DMS53 treated with DMSO at 0.1 percent for 48 hours (cell line): ENCODE data around the gene CPNE2.

Source experiments
- DNase-seq: peaks from one replicate; lab custom pipeline; 2025; ENCODE audit not compliant: unreplicated experiment; lab: John Stamatoyannopoulos, UW

CPNE2 gene

DNA sequence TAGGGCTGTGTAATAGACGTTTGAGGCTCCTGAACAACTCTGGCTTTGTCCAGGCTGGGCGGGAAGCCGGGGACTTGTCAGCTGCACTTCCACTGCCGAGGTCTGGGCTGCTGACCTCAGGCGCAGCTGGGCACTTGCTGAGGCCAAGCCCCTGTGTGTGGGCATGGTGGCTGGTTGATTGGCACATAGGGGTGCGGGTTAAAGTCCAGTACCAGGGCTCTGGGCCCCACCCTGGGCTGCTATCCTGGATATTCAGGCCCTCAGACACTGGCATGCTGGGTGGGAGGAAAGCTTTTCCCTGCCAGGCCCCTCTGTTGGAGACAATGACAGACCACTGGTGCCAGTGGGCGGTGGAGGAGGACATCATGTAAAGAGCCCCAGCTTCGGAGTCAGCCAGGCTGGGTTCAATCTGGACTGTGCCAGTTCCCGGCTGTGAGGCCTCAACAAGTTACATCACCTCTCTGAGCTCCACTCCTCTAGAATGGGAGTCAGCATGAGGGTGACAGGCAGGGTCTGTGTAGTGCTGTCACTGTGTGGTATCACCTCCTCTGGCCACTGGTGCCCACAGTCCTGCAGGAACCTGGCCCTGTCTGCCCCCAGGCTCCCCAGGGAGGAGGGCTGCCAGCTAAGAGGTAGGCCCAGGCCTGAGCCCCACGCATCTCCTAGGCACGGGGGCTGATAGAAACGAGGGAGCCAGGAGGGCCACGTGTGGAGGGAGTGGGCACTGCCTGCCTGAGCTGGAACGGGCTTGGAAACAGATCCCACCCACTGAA, 51.0 kb downstream of the CPNE2 start:
- no peak for DNase-seq

DNA sequence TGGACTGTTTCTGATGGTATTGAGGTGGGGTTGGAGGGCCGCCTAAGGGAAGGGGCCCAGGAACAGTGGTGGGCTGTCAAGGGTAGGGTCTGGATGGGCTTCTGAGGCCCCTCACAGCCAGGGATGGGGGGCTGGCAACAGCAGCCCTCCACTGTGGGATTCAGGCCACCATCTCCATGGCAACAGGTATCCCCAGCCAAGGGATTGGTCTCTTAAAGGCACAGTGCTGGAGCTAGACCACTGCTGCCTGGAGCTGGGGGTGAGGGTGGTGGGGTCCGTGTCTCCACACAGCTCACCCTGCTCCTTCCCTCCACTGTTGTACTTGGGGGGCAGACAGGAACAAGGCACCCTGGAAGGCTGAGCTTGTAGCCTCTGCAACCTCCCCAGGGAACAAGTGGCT, 51.6 kb downstream of the CPNE2 start:
- DNase-seq = no peak

DNA sequence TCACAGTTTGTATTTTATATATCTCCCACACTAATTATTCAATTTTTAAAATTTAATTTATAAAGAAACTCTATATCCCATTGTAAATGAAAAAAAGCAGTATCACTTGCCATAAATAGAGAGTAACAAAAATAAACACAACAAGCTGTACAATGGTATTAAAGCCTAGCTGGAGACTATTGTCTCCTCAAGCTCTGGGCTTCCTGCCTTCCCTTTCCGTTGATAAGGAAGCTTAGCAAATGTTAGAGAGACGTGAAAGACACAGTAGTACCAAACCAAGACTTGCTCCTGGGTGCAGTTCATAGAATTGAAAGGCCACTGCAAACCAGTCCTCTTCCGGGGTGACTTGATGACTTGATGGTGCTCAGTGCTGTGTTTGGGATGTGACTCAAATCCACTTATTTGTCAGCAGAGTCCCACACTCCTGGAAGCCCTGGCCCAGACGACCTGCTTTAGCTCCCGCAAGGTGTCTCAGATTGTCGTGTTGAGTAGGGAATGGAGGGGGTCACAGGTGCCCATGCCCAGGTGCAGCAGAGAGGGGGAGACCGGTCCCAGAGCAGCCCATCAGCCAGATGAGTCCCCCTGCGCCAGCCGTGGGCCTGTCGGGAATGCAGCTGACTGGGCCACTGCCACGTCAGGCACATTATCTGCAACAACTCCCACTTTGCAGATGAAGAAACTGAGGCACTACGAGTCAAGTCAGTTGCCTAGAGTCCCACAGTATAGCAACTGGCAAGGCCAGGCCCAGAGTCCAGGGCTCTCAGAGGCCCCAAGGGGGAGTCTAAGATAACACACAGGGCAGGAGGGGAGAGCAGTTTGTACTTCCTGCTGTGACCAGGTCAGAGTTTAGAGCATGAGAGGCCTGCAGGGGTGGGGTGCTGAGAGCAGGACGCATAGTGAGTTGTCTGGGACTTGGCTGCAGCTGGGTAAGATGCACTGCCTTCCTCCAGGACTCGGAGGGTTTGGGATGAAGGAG, 53.0 kb downstream of the CPNE2 start:
- DNase-seq = no peak

DNA sequence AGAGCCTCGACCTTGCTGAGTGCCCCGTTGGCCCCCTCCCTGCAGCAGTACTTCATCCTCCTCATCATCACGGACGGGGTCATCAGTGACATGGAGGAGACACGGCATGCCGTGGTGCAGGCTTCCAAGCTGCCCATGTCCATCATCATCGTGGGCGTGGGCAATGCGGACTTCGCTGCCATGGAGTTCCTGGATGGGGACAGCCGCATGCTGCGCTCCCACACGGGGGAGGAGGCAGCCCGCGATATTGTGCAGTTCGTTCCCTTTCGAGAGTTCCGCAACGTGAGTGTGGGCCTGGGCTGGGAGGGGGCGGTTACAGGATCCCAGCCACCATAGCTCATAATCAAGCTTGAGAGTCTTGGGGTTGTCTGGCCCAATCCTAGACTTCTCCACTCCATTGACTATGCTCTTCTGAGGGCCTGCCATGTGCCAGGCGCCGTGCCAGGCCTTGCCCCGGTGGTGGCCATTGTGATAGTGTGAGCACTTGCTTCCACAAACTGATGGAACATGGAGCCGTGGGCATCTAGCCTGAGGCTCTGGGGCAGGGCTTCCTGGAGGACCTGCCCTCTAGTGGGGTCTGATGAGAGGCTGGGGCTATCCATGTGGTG, 53.8 kb downstream of the CPNE2 start:
- DNase-seq = no peak

DNA sequence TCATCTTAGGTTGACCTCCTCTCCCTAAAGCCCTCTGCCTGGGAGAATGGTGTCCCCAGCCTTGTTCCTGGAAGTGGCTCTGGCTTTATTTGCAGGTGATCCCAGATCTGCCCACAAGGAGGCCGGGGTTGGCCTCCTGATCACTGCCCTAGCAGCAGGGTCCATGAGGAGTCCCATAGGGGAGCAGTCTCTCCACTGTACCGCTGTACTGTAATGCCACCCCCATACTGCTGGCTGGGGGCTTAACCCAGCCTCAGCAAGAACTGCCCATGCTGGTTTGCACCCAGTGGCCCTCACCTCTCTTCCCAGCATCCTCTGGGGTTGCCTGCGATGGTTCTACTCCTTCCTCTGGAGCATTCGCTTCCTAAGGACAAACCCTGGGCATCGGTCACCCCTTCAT, 54.4 kb downstream of the CPNE2 start:
- DNase-seq = no peak

DNA sequence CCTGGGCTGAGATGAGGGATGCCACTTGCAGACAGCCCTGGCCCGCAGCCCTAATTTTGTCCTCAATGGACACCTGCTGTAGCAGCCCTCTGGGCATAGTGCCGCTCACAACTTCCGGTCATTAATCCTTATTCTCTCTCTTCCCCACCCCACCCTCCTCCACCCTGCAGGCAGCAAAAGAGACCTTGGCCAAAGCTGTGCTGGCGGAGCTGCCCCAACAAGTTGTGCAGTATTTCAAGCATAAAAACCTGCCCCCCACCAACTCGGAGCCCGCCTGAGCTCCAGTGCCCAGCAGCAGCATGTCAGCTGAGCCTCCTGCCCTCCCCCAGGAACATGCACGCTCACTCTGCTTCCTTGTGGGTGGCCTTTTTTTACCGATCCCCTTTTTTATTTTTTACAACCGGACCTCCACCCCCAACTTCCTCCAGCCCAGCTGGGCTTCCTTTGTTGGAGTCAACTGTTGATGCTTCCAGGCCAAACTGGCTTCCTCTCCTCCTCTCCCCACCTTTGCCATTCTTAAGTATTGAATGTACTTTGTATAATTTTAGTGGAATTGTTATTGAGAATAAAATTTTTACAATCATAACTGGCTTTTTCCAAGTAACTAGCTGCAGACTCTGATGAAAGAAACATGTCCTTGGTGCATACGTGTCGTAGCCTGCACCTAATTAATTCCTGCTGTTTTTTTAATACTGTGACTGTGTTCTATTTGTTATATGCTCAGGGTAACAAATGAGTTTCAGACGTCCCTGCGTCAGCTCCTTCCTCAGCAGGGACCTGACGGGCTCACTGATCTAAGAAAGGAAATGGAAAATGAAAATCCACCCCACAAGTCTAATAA, 55.2 kb downstream of the CPNE2 start:
- DNase-seq = no peak

DNA sequence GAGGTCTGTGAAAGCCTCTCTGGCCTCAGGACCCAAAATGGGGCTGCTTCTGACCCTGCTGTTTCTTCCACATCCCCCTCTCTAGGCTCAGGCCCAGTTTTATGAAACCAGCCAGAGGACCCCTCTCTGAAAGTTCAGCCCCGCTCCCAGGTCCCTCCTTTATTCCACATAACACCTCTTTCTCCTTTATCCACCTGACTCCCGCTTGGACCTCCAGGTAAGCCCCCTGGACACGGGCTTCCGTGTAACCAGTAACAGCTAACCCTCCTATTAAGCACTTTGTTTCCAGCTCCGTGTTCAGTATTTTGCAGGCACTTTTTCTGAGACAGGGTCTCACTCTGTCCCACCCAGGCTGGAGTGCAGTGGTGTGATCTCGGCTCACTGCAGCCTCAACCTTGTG, 56.1 kb downstream of the CPNE2 start:
- DNase-seq = no peak

DNA sequence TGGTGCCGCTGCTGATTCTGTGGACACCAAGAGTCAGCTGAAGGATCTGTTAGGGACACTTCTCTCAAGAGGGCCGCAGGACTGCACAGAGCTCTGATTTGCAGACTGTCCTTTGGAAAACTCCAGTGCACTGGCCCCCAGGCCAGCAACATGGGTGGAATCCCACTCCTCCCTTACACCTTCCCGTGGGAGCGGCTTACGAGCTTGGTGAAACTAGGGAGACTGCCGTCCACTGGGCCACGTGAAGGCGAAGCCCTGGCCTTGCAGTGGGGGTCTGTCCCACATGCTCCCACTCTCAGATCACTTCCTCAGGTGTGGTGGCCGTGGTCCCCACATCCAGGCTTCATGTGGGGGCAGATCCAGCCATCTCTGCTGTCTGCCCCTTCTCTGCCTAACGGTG, 57.0 kb downstream of the CPNE2 start:
- DNase-seq = no peak

DNA sequence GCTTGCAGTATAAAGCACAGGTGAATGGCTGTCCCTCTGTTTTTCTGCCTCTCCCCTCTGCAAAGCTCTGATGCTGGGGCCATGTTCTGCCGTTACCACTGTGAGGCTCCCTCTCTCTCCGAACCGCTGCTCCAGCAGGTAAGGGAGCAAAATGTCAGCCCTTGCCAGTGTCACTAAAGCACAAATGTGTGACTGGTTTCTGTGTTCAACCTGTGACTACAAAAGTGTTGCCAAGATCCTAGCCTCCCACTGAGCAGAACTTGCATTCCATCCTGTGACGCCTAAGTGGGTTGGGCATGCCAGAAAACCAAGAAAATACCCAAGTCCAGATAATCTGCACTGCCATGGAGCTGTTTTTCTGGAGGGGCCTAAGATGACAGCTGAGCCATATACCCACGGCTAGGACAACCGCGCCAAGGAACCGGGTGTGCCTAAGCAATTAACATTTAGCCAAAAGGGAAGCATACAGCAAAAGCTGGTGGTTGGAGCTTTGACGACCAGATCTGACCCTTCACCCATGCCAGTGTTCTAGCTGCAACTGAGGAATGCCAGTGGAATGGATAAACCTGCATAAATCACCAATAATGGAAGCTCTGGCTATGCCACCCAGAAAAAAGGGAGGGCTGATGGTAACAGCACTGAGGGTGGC, 58.4 kb downstream of the CPNE2 start:
- DNase-seq = no peak

DNA sequence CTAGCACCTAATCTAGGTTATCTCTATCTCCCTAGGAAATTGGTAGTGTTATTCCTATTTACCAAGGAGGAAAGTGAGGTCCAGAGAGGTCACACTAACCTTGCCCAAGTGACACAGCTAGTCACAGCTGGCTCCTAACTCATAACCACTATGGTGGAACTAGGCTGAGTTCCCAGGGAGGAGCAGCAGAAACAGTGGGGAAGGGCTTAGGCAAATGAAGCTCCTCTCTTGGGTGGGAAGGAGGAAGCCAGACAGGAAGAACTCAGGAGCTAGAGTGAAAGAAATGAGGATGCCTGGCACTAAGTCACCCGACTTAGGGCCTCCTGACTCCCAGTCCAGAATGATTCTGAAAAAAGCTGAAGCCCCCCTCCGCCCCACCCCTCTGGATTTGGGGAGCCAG, 59.0 kb downstream of the CPNE2 start:
- DNase-seq = no peak

DNA sequence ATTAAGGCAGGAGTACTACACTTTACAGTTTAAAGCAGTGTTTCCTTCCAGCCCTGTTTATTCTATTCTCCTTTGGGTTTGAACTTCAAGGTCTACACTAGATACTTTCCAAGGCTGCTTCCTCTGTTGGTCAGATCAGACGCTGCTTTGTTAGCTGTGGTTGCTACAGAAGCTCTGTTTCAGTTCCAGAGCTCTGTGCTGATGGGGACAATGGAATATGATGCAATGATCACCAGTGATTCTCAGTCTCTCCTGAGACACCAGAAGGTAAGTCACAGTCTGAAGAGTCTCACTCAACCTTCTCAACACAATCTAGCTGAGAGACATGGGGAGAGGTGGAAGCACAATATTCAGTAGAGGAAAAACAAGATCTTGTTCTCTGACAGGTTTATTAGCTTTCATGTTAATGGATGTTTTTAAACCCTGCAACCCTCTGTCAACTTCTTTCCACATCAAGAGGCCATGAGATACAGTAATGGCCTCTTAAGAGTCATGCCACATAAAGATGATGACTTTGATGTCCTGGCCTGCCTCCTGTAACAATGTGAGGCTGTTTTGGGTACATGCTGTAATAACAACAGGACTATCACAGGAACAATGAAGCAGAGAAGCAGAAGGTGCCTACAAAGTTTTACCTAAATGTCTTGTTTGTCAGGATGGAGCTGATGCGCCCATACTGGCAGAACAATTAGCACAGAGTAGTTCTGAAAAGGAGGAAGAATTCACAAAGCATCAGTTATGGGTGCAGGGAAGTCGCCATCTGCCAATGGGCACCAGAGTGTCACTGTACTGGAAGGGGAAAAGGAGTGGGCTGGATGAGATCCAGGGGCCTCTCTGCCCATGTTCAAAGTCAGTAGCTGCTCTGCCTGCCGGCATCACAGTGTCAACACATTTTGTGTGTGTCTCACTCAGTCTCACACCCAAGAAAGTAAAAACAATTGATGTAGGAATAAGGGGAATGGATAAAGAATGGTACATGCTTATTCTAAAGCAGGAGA, 60.0 kb downstream of the CPNE2 start:
- no peak for DNase-seq

DNA sequence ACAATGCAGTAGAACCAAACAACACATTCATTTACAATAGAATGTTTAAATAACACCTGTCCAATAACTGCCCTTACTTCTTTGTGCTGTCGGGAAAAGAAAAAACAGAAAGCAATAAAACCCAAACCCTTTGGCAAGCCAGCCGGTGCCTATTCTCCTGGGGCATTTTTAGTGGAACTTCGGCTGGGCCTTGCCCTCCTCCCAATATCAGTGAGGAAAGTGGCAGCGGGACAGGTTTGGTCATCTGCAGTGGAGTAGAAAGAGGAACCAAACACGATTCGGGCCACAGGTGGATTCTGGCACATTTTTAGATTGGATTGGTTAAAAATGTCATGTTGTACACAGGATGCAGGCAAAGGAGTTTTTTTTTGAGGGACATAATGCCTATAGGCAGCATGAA, 61.5 kb downstream of the CPNE2 start:
- no peak for DNase-seq

DNA sequence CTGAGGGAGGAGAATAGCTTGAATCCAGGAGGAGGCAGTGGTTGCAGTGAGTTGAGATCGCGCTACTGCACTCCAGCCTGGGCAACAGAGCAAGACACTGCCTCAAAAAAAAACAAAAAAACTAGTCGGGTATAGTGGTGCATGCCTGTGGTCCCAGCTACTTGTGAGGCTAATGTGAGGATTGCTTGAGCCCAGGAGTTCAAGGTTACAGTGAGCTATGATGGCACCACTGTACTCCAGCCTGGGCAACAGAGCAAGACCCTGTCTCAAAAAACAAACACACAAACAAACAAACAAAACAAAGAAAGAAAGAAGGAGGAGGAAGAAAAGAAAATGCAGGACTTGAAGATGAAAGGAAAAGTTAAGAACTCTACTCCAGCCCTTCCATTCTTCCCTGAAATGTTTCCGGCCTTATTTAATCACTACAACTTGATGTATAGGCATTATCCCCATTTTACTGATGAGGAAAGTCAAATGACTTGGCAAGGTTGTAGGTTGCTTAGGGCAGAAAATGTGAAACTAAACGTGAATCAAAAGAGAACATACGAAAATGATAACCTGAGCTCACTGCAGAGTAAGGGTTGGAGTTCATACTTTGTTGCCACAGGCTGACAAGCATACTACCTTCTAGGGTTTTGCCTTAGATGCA, 63.4 kb downstream of the CPNE2 start:
- no peak for DNase-seq

DNA sequence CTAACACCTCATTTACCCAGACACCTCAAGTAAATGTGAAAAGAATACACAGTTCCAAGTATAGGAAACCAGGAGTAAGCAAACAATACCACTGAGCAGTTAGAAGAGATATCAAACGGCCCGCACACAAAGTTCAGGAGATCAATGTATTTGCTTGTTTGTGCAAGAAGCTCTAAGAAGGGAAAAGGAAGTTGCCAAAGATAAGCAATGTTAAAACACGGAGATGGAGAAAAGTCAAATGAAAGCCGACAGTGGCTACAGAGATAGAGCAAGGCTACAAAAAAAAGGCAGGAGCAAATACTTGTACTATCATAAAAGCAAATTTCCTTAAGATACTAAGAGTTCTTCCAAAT, 63.9 kb downstream of the CPNE2 start:
- DNase-seq = no peak

DNA sequence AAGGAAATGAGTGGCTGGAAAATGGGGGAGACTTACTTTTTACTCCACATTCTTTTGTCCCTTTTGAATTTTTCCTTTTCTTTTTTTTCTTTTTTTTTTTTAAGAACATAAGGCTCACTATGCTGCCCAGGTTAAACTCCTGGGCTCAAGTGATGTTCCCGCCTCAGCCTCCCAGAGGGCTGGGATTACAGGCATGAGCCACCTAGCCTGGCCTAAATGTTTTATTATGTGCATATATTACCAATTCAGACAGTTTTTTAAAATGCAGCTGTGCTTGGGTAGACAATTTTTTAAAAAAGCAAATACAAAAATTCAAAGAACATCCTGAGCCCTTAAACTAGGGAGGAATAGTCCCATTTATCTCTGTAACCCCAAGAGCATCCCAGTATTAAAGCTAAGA, 65.2 kb downstream of the CPNE2 start:
- no peak for DNase-seq

DNA sequence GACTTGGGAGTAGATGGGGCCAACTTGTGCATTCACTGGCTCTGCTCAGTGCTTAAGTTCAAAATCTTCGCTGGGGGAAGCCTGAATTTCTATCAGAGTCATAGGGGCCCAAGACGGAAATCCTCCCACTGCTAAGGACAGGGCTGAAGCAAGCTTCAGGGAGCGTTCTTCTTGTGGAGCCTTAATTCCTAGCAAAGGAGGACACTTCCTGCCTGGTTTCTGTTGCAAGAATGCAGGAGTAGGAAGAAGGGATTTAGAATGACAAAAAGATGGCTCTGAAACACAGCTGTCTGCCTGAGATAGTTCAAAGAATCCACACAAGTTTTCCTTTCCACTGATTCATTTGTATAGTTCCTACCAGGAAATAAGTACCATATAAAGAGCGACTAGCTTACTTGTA, 67.1 kb downstream of the CPNE2 start:
- no peak for DNase-seq

DNA sequence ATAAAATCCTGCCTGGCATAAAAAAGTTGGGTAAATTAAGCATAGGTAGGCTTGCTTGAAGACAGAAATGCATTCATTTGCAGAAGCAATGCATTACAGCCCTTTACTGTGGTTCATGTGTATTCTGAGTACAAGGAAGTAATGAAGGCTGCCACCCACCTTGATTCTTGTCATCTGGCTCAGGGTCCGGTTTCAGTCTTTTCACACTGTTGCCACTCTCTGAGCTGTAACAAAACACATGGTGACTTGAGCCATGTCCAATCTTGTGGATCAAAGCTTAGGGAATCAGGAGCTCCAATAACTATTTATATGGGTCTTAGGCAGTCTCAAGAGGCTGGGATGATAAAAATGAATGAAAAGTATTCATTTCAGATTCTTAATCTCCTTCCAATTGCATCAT, 71.5 kb downstream of the CPNE2 start:
- DNase-seq = no peak

DNA sequence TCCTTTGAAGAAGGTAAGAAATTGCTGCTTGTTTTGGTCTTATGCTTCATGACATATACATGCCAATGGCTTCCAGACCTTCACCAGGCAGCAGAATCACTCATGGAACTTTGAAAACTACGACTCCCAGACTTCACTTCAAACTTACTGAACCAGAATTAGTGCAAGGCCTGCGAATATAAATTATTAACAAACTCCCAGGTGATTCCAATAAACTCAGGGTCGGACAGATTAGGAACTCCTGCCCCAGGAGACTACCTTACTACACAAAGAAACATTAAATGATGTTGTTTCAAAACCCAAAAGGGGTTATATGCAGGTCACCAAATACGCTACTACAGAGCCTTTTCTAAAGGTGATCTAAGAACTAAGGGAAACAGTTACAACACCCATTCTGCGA, 73.1 kb downstream of the CPNE2 start:
- no peak for DNase-seq

DNA sequence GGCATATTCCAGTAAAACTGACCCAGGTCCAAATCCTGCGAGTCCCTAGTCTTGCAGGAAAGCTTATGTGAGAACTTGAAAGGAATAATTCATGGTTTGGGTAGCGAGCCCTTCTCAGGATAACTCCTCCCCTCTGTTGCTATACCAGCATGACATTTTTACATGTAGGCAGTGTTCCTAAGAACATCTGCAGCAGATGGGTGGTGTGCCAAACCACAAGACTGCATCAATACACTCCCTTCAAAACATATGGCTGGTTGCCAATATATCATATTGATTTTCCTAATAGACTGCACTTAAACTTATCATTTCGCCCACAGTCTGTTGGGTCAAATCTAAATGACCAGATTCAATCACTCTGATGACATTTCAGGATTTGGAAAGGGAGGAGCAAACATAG, 73.6 kb downstream of the CPNE2 start:
- no peak for DNase-seq
